ENCODE results near the gene SLC22A31. TPM values are rescaled to one million over a fixed set of nuclear protein-coding genes. Genes with fewer than 3 reads are reported as not detected.
"Not testable (repeated sequence)": the region's sequence is repeated elsewhere in the genome, so short reads cannot be mapped to it uniquely, and the experiment has no call there.

The SLC22A31 gene
- total RNA-seq, result under 1 TPM in 1 of 2 donors, not detected in 1; 0.81 TPM

DNA sequence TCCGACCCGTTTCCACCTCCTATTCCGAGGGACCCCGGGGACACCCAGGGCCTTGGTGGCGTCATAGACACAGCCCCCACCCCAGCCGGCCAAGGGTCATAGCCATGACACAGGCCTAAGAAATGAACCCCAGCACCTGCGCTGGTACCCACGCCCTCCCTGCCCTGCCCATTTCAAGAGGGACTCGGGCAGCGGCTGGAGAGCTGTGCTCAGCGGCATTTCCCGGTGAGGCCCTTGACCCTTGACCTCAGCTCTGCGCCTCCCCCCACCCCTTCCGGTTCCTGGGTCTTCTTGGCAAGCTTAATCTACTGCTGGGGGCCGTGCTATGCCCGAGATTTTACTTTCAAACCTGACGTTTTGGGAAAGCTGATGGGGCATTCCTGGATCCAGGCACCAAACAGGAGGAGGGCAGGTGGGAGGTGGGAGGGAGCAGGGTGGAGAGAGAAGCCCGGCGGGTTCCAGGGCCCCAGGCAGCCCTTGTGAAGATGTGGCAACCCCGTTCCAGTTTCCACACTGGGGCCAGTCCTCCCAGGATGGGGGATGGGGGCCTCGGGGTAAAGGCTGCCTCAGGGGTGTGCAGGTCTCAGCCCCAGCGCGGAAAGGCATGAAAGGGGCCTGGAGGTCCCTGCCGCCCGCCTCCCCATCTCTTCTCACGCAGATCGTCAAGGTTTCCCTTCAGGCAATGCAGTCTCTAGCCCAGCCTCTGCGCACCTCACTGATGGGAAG is at the start of gene SLC22A31:
SLC22A31 (minus strand) TSS at position 414 of the 726 bp plus-strand sequence; CDS start at position 378, 36 bp downstream.
- peak within 1 kb of the TSS; percentile 51 for H3K4me3 ChIP-seq
- TF ChIP-seq, protein P1, sequence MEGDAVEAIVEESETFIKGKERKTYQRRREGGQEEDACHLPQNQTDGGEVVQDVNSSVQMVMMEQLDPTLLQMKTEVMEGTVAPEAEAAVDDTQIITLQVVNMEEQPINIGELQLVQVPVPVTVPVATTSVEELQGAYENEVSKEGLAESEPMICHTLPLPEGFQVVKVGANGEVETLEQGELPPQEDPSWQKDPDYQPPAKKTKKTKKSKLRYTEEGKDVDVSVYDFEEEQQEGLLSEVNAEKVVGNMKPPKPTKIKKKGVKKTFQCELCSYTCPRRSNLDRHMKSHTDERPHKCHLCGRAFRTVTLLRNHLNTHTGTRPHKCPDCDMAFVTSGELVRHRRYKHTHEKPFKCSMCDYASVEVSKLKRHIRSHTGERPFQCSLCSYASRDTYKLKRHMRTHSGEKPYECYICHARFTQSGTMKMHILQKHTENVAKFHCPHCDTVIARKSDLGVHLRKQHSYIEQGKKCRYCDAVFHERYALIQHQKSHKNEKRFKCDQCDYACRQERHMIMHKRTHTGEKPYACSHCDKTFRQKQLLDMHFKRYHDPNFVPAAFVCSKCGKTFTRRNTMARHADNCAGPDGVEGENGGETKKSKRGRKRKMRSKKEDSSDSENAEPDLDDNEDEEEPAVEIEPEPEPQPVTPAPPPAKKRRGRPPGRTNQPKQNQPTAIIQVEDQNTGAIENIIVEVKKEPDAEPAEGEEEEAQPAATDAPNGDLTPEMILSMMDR (IDR thresholded peaks at IDR 0.05), result no peak
- no peak for DNase-seq (ENCODE audit: low spot score)
- peaks cover 9 to 10% of the 10 kb centered on the region in 2 donors for H3K4me1 ChIP-seq (ENCODE audit: control insufficient read depth in 1 of 2, low read depth in 2 of 2)
- no peak for ATAC-seq (ENCODE audit: insufficient number of reproducible peaks, low FRiP score, low read depth)
- no peaks in the 10 kb centered on the region for H3K9me3 ChIP-seq
- H3K27ac ChIP-seq, result no peak within 1 kb of the TSS
- H3K27me3 ChIP-seq (replicated peaks; ENCODE audit: insufficient read depth), result peaks cover 10% of the 10 kb centered on the region
- no peaks in the 10 kb centered on the region for H3K36me3 ChIP-seq

DNA sequence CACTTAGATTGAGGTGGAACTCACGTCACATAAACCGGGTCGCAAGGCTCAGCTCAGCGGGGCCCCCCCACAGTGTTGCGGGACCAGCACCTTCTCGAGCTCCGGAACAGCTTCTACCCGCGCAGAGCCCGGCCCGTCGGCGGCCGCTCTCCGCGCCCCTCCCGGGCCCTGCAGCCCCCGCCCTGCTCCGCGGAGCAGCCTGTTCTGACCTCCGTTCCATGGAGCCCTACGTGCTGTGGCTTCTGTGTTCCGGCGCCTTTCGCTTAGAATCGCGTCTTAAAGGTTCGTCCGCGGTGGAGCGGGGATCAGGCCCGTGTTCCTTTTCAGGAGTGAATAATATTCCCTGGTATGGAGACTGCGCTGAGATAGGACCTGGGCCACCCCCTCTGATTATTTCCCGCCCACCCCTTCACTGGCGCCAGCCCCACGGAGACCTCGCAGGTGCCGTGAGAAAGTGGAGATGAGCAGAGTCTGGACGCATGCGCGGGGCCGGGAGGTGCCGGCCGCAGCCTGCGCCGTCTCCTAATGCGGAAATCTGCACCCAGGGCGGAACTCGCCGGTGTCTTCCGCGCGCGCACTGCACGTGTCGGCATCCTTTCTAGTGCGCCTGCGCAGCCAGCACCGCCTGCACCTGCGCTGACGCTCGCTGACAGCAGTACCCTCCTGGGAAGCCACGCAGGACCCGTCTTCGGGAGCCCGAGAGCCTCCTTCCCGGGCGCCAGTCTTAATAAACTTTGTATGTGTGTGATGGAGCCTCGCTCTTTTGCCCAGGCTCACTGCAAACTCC is 48.1 kb upstream of the SLC22A31 start:
- no peaks in the 10 kb centered on the region for H3K9me3 ChIP-seq
- H3K27me3 ChIP-seq (replicated peaks; ENCODE audit: insufficient read depth), result no peaks in the 10 kb centered on the region
- DNase-seq (ENCODE audit: low spot score) (no peak), ATAC-seq (ENCODE audit: insufficient number of reproducible peaks, low FRiP score, low read depth) (no peak)
- TF ChIP-seq, protein P1 (IDR thresholded peaks at IDR 0.05), result no peak
- H3K4me3 ChIP-seq, result peak overlapping the region; percentile 76
- no peak overlapping the region for H3K27ac ChIP-seq
- H3K4me1 ChIP-seq (ENCODE audit: control insufficient read depth in 1 of 2, low read depth in 2 of 2), result peaks cover 0 to 6% of the 10 kb centered on the region in 2 donors
- no peaks in the 10 kb centered on the region for H3K36me3 ChIP-seq

DNA sequence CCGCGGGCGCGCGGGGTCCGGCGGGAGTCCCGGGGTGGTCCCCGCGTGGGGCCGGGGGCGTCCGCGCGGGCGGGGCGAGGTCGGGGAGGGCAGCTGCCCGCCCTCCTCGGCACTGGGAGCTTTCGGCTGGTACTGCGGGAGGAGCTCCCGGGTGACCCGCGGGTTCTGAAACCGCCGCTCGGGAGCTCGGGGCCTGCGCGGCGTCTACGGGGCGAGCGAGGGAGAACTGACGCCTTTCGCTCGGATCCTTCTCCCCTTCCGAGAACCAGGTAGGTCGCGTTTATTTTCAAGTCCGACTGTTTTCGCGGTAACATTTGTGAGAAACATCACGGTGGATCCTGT is 47.4 kb upstream of the SLC22A31 start:
- H3K27ac ChIP-seq; H3K36me3 ChIP-seq; H3K27me3 ChIP-seq (replicated peaks; ENCODE audit: insufficient read depth); ATAC-seq (ENCODE audit: insufficient number of reproducible peaks, low FRiP score, low read depth); DNase-seq (ENCODE audit: low spot score); H3K4me1 ChIP-seq (ENCODE audit: control insufficient read depth in 1 of 2, low read depth in 2 of 2); H3K9me3 ChIP-seq: not testable (repeated sequence)
- H3K4me3 ChIP-seq, result peak overlapping the region; percentile 76

DNA sequence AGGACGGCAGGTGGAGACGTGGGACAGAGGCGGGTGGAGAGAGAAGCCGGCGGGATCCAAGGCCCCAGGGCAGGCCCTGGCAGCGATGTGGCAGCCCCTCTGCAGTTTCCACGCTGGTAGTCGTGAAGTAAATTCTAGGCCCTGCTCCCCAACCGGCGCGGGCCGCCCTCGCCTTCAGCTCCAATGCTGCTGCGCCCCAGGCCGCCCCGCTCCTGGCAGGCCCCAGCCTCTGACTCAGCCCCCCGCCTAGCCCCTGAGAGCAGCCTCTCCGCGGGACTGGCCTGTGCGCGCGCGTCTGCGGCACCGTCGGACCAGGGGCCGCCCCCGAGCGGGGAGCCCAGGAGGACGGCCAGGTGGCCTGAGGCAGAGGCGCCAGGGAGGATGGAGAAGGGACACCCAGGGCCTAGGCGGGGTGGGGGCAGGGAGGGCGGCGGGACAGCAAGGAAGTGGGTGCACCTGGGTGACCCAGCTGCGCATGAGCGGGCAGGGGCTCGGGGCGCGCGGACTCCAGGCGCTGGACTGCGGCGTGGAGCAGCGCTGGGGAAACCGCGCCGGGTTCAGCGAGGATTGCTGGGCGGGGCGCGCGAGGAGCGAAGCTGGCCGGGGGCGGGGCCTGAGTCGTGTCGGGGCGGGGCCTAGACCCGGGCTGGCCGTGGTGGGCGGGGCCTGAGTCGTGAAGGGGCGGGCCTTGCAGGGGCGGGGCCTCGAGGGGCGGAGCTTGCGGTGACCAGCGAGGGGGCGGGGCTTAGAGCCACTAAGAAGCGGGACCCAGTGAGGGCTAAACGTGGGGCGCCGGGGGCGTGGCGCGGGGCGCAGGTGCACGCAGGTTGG is 46.8 kb upstream of the SLC22A31 start:
- H3K27ac ChIP-seq, result no peak overlapping the region
- ATAC-seq (ENCODE audit: insufficient number of reproducible peaks, low FRiP score, low read depth), result peak; percentile 63
- TF ChIP-seq, protein P1 (IDR thresholded peaks at IDR 0.05), result no peak
- H3K4me3 ChIP-seq, result peak overlapping the region; percentile 76
- peaks cover 0 to 6% of the 10 kb centered on the region in 2 donors for H3K4me1 ChIP-seq (ENCODE audit: control insufficient read depth in 1 of 2, low read depth in 2 of 2)
- no peaks in the 10 kb centered on the region for H3K27me3 ChIP-seq (replicated peaks; ENCODE audit: insufficient read depth)
- H3K9me3 ChIP-seq, result no peaks in the 10 kb centered on the region
- H3K36me3 ChIP-seq, result no peaks in the 10 kb centered on the region
- peak; percentile 42 for DNase-seq (ENCODE audit: low spot score)

DNA sequence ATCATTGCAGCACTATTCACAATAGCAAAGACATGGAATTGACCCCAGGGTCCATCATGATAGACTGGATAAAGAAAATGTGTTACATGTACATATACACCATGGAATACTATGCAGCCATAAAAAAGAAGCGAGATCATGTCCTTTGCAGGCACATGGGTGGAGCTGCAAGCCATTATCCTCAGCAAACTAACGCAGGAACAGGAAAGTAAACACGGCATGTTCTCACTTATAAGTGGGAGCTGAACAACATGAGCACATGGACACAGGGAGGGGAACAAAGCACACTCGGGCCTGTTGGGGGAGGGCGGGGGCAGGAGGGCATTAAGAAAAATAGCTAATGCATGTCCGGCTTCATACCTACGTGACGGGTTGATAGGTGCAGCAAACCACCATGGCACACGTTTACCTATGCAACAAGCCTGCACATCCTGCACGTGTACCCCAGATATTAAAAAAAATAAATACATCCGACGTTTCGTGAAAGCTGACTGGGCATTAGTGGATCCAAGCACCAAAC is 46.1 kb upstream of the SLC22A31 start:
- Histone ChIP-seq H3K9me3 (no peaks in the 10 kb centered on the region), H3K4me1 (ENCODE audit: control insufficient read depth in 1 of 2, low read depth in 2 of 2) (peaks cover 4 to 11% of the 10 kb centered on the region in 2 donors), H3K4me3 (peak overlapping the region; percentile 76), H3K27me3 (replicated peaks; ENCODE audit: insufficient read depth) (no peaks in the 10 kb centered on the region), H3K36me3 (no peaks in the 10 kb centered on the region), H3K27ac (no peak overlapping the region)
- ATAC-seq (ENCODE audit: insufficient number of reproducible peaks, low FRiP score, low read depth) (no peak), DNase-seq (ENCODE audit: low spot score) (no peak)
- TF ChIP-seq, protein P1 (IDR thresholded peaks at IDR 0.05), result no peak

All from thoracic aorta (tissue), 2 donors.